ENCODE results near the gene PADI1.

The PADI1 gene

DNA sequence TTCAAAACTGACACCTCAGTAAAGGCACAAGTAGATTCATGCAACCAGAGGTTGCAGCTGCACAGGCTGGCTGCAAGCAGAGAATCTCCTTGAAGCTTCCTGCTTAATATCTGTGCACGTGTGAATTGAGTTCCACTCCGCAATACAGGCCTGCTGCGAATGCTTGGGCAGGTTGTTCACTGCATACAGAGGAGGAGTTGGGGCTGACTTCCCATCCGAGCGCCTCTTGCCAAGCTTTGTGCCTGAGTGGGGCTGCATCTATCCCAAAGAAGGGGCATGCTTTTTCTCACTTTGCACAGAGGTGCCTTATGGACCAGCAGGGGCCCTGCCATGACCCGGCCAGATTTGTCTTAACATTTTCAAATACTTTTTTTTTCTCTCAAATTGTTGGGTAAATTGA is 17.9 kb upstream of the PADI1 start:
- DNase-seq (ENCODE audit: low spot score), result no peak
- TF ChIP-seq, protein P1, sequence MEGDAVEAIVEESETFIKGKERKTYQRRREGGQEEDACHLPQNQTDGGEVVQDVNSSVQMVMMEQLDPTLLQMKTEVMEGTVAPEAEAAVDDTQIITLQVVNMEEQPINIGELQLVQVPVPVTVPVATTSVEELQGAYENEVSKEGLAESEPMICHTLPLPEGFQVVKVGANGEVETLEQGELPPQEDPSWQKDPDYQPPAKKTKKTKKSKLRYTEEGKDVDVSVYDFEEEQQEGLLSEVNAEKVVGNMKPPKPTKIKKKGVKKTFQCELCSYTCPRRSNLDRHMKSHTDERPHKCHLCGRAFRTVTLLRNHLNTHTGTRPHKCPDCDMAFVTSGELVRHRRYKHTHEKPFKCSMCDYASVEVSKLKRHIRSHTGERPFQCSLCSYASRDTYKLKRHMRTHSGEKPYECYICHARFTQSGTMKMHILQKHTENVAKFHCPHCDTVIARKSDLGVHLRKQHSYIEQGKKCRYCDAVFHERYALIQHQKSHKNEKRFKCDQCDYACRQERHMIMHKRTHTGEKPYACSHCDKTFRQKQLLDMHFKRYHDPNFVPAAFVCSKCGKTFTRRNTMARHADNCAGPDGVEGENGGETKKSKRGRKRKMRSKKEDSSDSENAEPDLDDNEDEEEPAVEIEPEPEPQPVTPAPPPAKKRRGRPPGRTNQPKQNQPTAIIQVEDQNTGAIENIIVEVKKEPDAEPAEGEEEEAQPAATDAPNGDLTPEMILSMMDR (IDR thresholded peaks at IDR 0.05; ENCODE audit: borderline replicate concordance, control extremely low read depth, extremely low read depth, insufficient read depth, missing control alignments), result no peak
- in situ Hi-C loops (cut with MboI; ENCODE audit: low sequenced_read_pairs, unreplicated experiment), result no loop called here

DNA sequence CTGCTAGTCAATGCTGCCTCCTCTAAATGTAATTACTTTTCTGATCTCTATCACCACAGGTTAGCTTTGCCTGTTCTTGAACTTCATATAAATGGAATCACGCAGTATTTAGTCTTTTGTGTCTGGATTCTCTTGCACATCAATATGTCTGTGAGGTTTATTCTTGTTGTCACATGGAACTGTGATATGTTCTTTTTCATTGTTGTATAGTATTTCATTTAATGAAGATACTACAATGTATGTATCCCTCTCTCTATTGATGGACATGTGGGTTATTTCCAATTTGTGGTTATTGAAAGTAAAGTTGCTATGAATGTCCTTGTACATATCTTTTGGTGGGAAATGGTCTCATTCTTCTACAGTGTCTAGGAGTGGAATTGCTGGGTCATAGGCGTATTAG is 16.7 kb upstream of the PADI1 start:
- in situ Hi-C loops (cut with MboI; ENCODE audit: low sequenced_read_pairs, unreplicated experiment), result no loop called here
- TF ChIP-seq, protein P1 (IDR thresholded peaks at IDR 0.05; ENCODE audit: borderline replicate concordance, control extremely low read depth, extremely low read depth, insufficient read depth, missing control alignments), result no peak
- DNase-seq (ENCODE audit: low spot score), result no peak

DNA sequence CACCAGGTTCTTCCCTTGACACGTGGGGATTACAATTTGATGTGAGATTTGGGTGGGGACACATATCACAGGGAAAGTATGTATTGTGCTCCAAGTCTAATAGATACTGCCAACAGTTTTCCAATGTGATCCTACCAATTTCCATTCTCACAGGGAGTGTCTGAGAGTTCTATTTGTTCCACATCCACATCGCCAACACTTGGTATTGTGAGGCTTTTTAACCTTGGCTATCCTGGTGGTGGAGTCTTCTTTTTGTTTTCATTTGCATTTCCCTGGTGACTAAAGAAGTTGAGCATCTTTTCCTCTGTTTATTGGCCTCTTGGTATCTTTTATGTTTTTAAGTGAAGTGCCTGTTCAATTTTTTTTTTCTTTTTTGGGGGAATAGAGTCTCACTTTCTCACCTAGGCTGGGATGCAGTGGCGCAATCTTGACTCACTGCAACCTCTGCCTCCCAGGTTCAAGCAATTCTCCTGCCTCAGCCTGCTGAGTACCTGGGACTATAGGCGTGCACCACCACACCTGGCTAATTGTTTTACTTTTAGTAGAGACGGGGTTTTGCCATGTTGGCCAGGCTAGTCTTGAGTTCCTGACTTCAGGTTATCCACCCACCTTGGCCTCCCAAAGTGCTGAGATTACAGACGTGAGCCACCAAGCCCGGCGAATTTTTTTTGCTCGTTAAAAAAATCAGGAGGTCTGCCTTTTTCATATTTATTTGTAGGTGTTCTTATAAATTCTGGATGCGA is 15.9 kb upstream of the PADI1 start:
- no peak for DNase-seq (ENCODE audit: low spot score)
- in situ Hi-C loops (cut with MboI; ENCODE audit: low sequenced_read_pairs, unreplicated experiment), result no loop called here
- TF ChIP-seq, protein P1 (IDR thresholded peaks at IDR 0.05; ENCODE audit: borderline replicate concordance, control extremely low read depth, extremely low read depth, insufficient read depth, missing control alignments), result no peak

DNA sequence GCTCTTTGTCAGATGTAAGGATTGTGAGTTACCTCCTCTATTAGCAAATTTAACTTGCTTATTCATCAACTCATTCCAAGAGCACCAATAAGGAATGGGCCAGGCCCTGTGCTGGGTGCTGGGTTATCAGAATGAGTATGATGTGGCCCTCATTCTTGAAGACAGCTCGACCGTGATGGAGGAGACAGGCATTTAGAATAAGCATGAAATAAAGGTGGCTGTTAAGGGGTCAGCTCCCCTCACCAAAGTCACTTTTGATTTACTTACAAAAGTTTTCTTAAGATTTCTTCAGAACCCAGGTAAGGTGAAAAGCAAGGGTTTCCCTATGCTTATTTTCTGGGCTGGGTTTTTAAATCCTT is 15.3 kb upstream of the PADI1 start:
- TF ChIP-seq, protein P1 (IDR thresholded peaks at IDR 0.05; ENCODE audit: borderline replicate concordance, control extremely low read depth, extremely low read depth, insufficient read depth, missing control alignments), result no peak
- in situ Hi-C loops (cut with MboI; ENCODE audit: low sequenced_read_pairs, unreplicated experiment), result no loop called here
- no peak for DNase-seq (ENCODE audit: low spot score)

DNA sequence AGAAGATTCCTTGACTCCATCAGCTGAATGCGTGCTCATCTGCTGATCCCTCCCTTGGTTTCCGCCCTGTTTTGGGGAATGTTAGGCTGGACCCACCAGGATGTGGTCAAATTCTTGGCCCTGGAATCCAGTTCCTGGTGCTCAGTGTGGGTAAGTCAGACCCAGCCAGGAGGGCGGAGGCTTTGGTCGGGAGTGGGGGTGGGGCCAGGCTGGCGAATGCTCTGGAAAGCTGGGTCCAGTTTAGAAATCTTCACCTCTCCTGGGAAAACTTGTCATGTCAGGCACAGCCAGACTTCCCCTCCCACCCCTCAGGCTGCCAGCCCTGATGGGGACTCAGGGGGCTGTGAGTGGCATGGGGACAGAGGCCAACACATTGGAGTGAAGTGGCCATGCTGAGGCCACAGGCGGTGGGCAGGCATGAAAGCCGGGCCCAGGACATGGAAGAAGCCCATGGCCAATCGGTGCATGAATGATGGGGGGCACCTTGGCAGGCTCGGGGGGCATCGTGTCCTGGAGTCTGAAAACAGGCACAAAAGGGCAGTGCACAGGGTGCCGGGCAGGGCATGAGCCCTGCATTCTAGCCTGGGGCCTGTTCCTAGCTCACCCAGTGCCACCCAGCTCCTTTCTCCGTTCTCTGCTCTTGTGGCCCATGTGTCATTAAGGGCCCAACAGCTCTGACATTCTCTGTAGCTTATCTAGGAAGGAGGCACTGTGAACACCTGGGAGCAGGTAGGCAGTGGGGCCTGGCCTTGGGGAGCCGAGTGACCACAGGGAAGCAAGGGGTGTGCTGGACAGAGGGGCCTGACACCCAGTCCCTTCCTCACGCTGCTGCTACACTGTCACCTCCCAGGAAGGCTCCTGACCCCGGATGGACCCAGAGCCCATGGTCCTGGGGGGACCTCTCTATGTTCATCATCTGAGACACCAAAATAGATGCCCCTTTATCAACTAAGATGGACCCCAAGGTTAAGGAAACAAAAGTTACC is 14.6 kb upstream of the PADI1 start:
- in situ Hi-C loops (cut with MboI; ENCODE audit: low sequenced_read_pairs, unreplicated experiment), result no loop called here
- no peak for DNase-seq (ENCODE audit: low spot score)
- TF ChIP-seq, protein P1 (IDR thresholded peaks at IDR 0.05; ENCODE audit: borderline replicate concordance, control extremely low read depth, extremely low read depth, insufficient read depth, missing control alignments), result no peak

DNA sequence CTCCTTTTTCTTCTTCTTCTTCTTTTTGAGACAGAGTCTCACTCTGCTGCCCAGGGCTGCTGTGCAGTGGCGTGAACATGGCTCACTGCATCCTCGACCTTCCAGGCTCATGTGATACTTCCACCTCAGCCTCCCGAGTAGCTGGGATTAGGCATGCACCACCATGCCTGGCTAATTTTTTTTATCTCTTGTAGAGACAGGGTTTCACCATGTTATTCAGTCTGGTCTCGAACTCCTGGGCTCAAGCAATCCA is 13.0 kb upstream of the PADI1 start:
- TF ChIP-seq, protein P1 (IDR thresholded peaks at IDR 0.05; ENCODE audit: borderline replicate concordance, control extremely low read depth, extremely low read depth, insufficient read depth, missing control alignments), result no peak
- in situ Hi-C loops (cut with MboI; ENCODE audit: low sequenced_read_pairs, unreplicated experiment), result no loop called here
- no peak for DNase-seq (ENCODE audit: low spot score)

Data from GM13976 (cell line).